Occipital lobe (tissue), 1 donor: ENCODE measurements around the gene HAUS8. TPM values are rescaled to one million over a fixed set of nuclear protein-coding genes. Genes with fewer than 3 reads are reported as not detected.

ENCODE experiments used
- total RNA-seq: library from RNA; depleted of rRNA; stranded (reverse); fragments of >200 nt; gene quantifications from one replicate; pipeline ENCODE4 v1.2.3, GENCODE V29; 2014

The HAUS8 gene
- total RNA-seq, 1 donor from 2014 or later, result 1.9 TPM

Other genes starting within 250 kb of the HAUS8 start
- gene SIN3B, start 246.1 kb downstream of the HAUS8 start, total RNA-seq, result 32.9 TPM
- gene F2RL3, start 186.5 kb downstream of the HAUS8 start, total RNA-seq, result under 0.01 TPM
- gene CPAMD8, start 48.6 kb downstream of the HAUS8 start, total RNA-seq, result 7.8 TPM
- 24.0 TPM for gene MYO9B, start 325 bp upstream of the HAUS8 start, total RNA-seq
- 10.1 TPM for gene USE1, start 139.9 kb upstream of the HAUS8 start, total RNA-seq
- gene OCEL1, start 150.8 kb upstream of the HAUS8 start, total RNA-seq, result 1.4 TPM
- 9.8 TPM for gene NR2F6, start 170.5 kb upstream of the HAUS8 start, total RNA-seq
- 0.47 TPM for gene USHBP1, start 189.3 kb upstream of the HAUS8 start, total RNA-seq
- 59.0 TPM for gene BABAM1, start 192.0 kb upstream of the HAUS8 start, total RNA-seq
- gene ANKLE1, start 206.4 kb upstream of the HAUS8 start, total RNA-seq, result 0.94 TPM
- gene ABHD8, start 228.0 kb upstream of the HAUS8 start, total RNA-seq, result 20.6 TPM
- 9.0 TPM for gene MRPL34, start 230.4 kb upstream of the HAUS8 start, total RNA-seq
- gene DDA1, start 234.1 kb upstream of the HAUS8 start, total RNA-seq, result 10.0 TPM